Esophagus squamous epithelium (tissue), 5 donors: ENCODE data around the gene ERRFI1. TPM values are rescaled to one million over a fixed set of nuclear protein-coding genes. Genes with fewer than 3 reads are reported as not detected.

ENCODE experiments used
- DNase-seq: peaks from one replicate; lab custom pipeline; 2025; lab: John Stamatoyannopoulos, UW
- H3K27ac ChIP-seq, 4 donors: fragments of 200-600 bp; sonication (generic); one replicate each; pipeline ENCODE4 v1.5.1; 2016 to 2019; ENCODE audit warnings: mild to moderate bottlenecking in 1 of 4
- H3K27me3 ChIP-seq, 4 donors: fragments of 200-600 bp; sonication (generic); 1 replicate in 3 of 4; 2 replicates in 1 of 4; pipeline versions ENCODE4 v1.5.1 to v1.6.0; 2017 to 2021; ENCODE audit warnings: antibody characterized with exemption in 1 of 4
- H3K36me3 ChIP-seq, 3 donors: fragments of 200-600 bp; sonication (generic); one replicate each; pipeline ENCODE4 v1.5.1; 2016 to 2019
- H3K4me1 ChIP-seq, 3 donors: fragments of 200-600 bp; sonication (generic); one replicate each; pipeline ENCODE4 v1.5.1; 2017 to 2019
- H3K4me3 ChIP-seq, 4 donors: fragments of 200-600 bp; sonication (generic); 1 replicate in 3 of 4; 2 replicates in 1 of 4; pipeline ENCODE4 v1.5.1; 2016 to 2019; ENCODE audit warnings: mild to moderate bottlenecking in 2 of 4, moderate library complexity in 1 of 4
- H3K9me3 ChIP-seq, 3 donors: fragments of 200-600 bp; sonication (generic); one replicate each; pipeline ENCODE4 v1.5.1; 2016 to 2019
- POLR2A ChIP-seq, 4 donors: fragments of 450-650 bp; IDR thresholded peaks; one replicate each; pipeline ENCODE4 v1.6.1; 2017; ENCODE audit warnings: antibody characterized with exemption in 4 of 4, mild to moderate bottlenecking in 4 of 4, moderate library complexity in 3 of 4
- WGBS, 2 donors: methylation state at CpG; one replicate each; pipeline ENCODE4 v1.1.5; 2018; 5-methylcytosine and 5-hydroxymethylcytosine counted together
- intact Hi-C: fragments of 100-400 bp; cut with DNase I; formaldehyde crosslinking; loops from one replicate; pipeline ENCODE4 v1.15.0; 2022
- total RNA-seq, 4 donors: library from RNA; depleted of rRNA; stranded (reverse); fragments of >200 nt; gene quantifications; one replicate each; pipeline ENCODE4 v1.1.0, GENCODE V29; 2016
- TF ChIP-seq, protein P1 (sequence below), 6 experiments: fragments of 450-650 bp in 4 of 6; fragments of 200-600 bp in 2 of 6; sonication (generic) in 2 of 6; IDR thresholded peaks; one replicate each; pipeline ENCODE4 v1.5.1; 2016 to 2019; ENCODE audit warnings: antibody characterized with exemption in 6 of 6, mild to moderate bottlenecking in 4 of 6, moderate library complexity in 4 of 6
- donor health status: DM: yes; HTN: yes; CAD: no.

ERRFI1 gene
- total RNA-seq, 4 donors from 2014 or later: 23.3 to 95.9 (median 49.3) TPM

- TF ChIP-seq, protein P1, sequence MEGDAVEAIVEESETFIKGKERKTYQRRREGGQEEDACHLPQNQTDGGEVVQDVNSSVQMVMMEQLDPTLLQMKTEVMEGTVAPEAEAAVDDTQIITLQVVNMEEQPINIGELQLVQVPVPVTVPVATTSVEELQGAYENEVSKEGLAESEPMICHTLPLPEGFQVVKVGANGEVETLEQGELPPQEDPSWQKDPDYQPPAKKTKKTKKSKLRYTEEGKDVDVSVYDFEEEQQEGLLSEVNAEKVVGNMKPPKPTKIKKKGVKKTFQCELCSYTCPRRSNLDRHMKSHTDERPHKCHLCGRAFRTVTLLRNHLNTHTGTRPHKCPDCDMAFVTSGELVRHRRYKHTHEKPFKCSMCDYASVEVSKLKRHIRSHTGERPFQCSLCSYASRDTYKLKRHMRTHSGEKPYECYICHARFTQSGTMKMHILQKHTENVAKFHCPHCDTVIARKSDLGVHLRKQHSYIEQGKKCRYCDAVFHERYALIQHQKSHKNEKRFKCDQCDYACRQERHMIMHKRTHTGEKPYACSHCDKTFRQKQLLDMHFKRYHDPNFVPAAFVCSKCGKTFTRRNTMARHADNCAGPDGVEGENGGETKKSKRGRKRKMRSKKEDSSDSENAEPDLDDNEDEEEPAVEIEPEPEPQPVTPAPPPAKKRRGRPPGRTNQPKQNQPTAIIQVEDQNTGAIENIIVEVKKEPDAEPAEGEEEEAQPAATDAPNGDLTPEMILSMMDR (IDR thresholded peaks at IDR 0.05): no peak
- TF ChIP-seq POLR2A (IDR thresholded peaks at IDR 0.05): no peak
- H3K27ac ChIP-seq: peak overlapping the region; percentile 49 to 72 (median 64)
- no peak overlapping the region for H3K4me3 ChIP-seq
- no peaks in the 10 kb centered on the region for H3K27me3 ChIP-seq
- peak; percentile 23 for DNase-seq
- H3K9me3 ChIP-seq: no peaks in the 10 kb centered on the region
- WGBS, 2 donors: 29 to 43% methylated on average over 1 of the region's 1 CpG
- H3K36me3 ChIP-seq: no peaks in the 10 kb centered on the region
- peaks cover 0 to 14% (median 7%) of the 10 kb centered on the region in 3 donors for H3K4me1 ChIP-seq
- intact Hi-C loops: no loop called here
These were observed 14.5 kb upstream of the ERRFI1 start for GRCh38 chr1:8040586-8040985.

DNA sequence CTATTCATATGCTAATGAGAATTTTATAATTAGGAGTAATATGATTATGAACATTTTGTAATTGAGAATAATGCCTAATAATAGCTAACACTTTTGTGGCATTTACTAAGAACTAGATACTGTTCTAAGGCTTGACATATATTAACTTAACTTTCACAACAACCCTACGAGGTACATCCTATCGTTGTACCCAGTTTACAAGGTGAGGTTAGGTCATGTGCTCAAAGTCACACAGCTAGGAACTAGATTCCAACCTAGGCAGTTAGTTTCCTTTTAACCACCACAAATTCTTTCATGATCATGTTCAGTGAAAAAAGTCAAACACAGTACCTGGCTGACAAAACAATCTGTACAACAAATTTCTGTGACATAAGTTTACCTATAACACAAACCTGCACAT, 13.0 kb upstream of the ERRFI1 start:
- no peak overlapping the region for H3K4me3 ChIP-seq
- intact Hi-C loops: no loop called here
- TF ChIP-seq POLR2A (IDR thresholded peaks at IDR 0.05): no peak
- TF ChIP-seq, protein P1 (IDR thresholded peaks at IDR 0.05): no peak
- H3K9me3 ChIP-seq: no peaks in the 10 kb centered on the region
- WGBS, 2 donors: 66 to 87% methylated on average over 2 of the region's 2 CpGs
- peaks cover 0 to 17% (median 7%) of the 10 kb centered on the region in 3 donors for H3K4me1 ChIP-seq
- DNase-seq: no peak
- H3K27ac ChIP-seq: no peak overlapping the region
- H3K27me3 ChIP-seq: no peaks in the 10 kb centered on the region
- H3K36me3 ChIP-seq: no peaks in the 10 kb centered on the region

GRCh38 chr1:8035289-8035688, 9.2 kb upstream of the ERRFI1 start:
- intact Hi-C loops: no loop called here

GRCh38 chr1:8033322-8033721, 7.2 kb upstream of the ERRFI1 start:
- intact Hi-C loops: loop anchor here (5.0 kb wide), 1 partner anchor 279 kb away; no protein-coding TSS in a partner anchor
- WGBS, 2 donors: 80 to 81% methylated on average over 6 of the region's 6 CpGs
- H3K9me3 ChIP-seq: no peaks in the 10 kb centered on the region

More at GRCh38 chr1:8035289-8035688, 9.2 kb upstream of the ERRFI1 start:
- Histone ChIP-seq H3K4me3 (no peak overlapping the region), H3K9me3 (no peaks in the 10 kb centered on the region), H3K4me1 (peaks cover 0 to 7% (median 1%) of the 10 kb centered on the region in 3 donors), H3K27me3 (no peaks in the 10 kb centered on the region), H3K27ac (no peak overlapping the region), H3K36me3 (no peaks in the 10 kb centered on the region)
- 65% methylated on average over 2 to 4 of the region's 4 CpGs for WGBS, 2 donors
- no peak for DNase-seq
- TF ChIP-seq, protein P1 (IDR thresholded peaks at IDR 0.05): no peak
- no peak for TF ChIP-seq POLR2A (IDR thresholded peaks at IDR 0.05)

GRCh38 chr1:8032366-8032910, 6.3 kb upstream of the ERRFI1 start:
- intact Hi-C loops: loop anchor here (5.0 kb wide), 1 partner anchor 280 kb away; no protein-coding TSS in a partner anchor
- WGBS, 2 donors: 81 to 82% methylated on average over 1 to 3 of the region's 3 CpGs
- H3K4me3 ChIP-seq: no peak overlapping the region
- no peaks in the 10 kb centered on the region for H3K9me3 ChIP-seq
- H3K27me3 ChIP-seq: no peaks in the 10 kb centered on the region
- DNase-seq: no peak
- H3K27ac ChIP-seq: no peak overlapping the region
- peaks cover 0 to 20% (median 0%) of the 10 kb centered on the region in 3 donors for H3K4me1 ChIP-seq
- H3K36me3 ChIP-seq: no peaks in the 10 kb centered on the region
- TF ChIP-seq, protein P1 (IDR thresholded peaks at IDR 0.05): no peak
- no peak for TF ChIP-seq POLR2A (IDR thresholded peaks at IDR 0.05)

More at GRCh38 chr1:8033322-8033721, 7.2 kb upstream of the ERRFI1 start:
- Histone ChIP-seq H3K4me1 (peaks cover 0 to 12% (median 0%) of the 10 kb centered on the region in 3 donors), H3K4me3 (no peak overlapping the region), H3K27me3 (no peaks in the 10 kb centered on the region), H3K36me3 (no peaks in the 10 kb centered on the region), H3K27ac (no peak overlapping the region)
- no peak for DNase-seq
- no peak for TF ChIP-seq POLR2A (IDR thresholded peaks at IDR 0.05)
- TF ChIP-seq, protein P1 (IDR thresholded peaks at IDR 0.05): no peak
